Measurements from ENCODE around the gene ZNRD2.

Gene ZNRD2

GRCh38 chr11:65538232-65538914 is 31.9 kb upstream of the ZNRD2 start:
- no peak for DNase-seq (ENCODE audit: low spot score)

GRCh38 chr11:65538915-65539743 is 31.1 kb upstream of the ZNRD2 start:
- DNase-seq (ENCODE audit: low spot score), result no peak

DNA sequence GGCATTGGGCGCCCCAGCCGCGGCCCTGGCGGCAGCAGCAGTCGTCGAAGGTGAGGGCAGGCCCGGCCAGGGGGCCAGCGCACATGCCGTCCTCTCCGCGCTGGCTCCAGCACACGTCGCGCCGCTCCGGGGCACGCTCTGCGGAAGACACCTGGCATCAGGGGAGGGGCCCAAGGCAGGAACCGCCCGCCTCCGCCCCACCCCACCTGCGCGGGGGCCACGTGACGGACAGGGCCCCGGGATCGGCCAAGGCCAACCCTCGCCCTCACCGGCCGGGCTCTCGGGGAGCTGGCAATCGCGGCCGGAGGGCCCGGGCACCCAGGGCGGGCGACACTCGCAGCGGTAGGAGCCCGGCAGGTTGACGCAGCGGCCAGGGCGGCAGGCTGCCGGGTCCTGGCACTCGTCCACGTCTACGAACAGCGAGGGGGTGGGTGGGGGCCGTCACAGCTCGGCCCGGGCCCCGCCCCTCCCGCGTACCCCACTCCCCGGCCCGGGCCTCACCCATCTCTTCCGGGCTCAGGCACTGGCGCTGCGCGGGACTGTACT is 30.5 kb upstream of the ZNRD2 start:
- DNase-seq (ENCODE audit: low spot score), result no peak

DNA sequence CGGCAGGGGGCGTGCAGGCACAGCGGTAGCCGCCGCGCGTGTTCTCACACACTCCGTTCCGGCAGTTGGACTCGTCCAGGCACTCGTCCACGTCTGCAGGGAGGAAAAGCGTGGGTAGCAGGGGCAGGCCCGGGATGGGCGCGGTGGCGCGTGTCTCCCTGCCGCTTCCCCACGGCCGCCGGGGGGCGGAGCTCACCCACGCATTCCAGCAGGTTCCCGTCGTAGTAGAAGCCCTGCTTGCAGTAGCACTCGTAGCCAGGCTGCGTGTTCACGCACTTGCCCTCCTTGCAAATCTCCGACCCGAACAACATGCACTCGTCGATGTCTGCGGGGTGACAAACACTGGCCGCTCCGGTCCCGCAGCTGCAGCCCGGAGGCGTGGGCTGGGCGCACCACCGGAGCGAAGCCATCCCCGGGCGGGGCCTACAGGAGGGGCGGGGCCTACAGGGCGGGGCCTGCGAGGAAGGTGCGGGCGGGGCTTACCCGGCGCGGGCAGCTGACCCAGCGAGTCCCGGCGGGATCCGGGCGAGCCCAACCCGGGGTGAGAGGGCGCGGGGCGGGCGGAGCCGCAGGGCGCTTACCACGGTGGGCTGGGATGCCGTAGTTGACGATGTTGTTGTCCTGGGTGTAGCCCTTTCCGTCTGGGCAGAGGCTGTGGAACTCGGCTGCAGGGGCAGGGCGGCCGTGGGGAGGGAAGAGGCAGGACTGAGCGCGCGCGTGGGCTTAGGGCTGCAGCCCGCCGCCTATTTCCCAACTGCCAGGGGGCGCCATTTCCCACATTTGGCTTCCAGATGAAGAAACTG is 29.8 kb upstream of the ZNRD2 start:
- DNase-seq (ENCODE audit: low spot score), result peak; percentile 97

DNA sequence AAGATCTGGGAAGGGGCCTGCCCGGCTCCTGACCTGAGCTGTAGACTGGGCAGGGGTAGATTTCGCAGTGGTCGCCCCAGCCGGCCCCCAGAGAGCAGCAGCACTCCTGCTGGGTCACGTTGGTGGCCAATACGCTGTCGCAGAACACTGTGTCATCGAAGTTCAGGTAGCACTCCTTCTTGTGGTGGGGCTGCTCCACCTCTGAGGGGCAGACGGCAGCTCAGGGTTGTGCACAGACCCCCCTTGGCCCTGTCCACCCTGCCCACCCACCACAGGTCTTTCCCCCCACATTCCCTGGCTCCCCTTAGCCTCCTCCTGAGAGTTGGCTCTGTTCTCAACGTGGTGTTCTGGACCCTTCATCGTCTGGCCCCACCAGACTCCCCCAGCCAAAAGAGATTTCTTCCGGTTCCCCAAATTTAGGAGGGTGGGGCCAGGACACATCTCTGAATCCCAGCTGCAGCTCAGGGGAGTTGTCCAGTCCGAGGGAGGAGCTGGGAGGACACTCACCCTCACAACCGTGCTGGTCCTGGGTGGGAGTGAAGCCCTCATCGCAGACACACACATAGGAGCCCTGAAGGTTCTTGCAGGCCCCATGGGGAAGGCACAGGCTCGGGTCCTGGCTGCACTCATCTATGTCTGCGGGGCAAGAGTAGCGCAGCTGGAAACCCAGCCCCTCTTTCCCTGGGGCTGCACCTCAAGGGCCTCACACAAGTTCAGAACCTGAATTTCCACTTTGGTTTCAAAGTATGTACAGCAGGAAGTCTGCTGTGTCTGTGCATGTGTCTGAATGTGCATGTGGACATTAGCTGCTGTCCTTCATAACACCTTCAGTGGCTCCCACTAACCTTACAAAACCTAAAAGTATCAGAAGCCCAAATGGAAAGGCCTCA is 28.9 kb upstream of the ZNRD2 start:
- DNase-seq (ENCODE audit: low spot score), result no peak

DNA sequence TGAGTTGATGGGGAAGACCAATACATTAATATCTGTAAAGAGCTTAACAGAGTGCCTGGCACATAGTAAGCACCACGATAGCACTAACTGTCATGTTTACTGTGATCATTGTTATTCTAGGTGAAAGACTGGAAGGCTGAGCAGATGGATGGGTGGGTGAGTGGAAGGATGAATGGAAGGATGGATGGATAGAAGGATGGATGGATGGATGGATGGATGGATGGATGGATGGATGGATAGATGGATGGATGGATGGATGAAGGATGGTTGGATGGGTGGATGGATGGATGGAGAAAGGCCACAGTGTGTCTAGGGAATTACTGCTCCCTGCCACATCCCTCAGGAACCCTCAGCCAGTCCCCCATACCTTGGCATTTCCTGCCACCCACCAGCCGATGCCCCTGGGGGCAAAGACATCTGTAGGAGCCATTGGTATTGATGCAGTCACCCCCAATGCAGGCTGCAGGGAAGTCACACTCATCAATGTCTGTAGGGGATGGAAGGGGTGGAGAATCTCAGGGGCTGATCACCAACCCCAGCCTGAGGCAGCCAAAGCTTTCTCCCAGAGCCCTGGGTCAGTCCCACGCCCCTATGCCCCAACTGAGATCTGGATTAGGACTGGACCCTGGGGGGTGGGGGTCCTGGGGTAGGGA is 27.4 kb upstream of the ZNRD2 start:
- DNase-seq (ENCODE audit: low spot score), result no peak

DNA sequence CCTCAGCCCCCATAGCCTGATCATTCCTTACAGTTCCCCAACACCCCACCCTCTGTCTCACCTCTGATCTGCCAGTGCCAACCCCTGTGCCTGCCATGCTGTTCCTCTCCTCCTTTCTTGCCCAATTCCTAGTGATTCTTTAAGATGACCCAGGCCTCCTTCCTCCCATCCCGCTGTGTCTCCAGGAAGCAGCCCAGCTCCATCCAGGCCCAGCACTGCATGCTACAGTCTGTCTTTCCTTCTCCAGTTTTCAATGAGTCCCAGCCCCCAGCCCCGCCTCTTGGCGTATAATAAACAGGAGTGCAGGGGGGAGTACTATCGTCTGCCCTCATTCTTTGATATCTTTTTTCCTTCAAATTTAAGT is 24.4 kb upstream of the ZNRD2 start:
- no peak for DNase-seq (ENCODE audit: low spot score)

DNA sequence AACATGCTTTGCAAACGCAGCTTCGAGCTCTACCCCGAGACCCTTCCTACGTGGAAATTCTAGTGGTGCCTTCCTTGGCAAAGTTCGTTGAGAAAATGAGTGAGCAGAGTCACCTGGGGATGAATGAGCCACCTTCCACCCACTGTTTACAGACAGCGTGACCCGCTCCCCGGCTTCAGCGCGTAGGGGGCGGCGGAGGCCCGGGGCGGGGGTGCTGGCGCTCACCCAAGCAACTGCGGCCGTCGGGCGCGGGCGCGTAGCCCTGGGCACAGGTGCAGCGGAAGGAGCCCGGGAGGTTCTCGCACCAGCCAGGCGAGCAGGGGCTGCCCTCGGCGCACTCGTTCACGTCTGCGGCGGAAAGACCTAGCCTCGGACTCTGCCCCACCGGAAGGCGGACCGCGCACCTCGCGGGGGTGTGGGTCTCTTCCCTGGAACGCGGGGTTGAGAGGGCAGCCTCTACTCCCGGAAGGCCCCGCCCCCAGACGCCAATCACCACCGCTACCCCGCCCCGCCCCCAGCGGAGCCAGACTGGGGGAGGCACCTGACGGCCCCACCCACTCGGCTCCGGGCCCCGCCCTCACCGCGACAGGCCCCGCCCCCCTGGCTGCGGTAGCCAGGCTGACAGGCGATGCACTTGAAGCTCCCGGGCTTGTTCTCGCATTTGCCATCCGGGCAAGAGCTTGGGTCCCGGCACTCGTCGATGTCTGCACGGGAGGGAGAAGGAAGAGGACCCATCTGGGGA is 23.9 kb upstream of the ZNRD2 start:
- no peak for DNase-seq (ENCODE audit: low spot score)

DNA sequence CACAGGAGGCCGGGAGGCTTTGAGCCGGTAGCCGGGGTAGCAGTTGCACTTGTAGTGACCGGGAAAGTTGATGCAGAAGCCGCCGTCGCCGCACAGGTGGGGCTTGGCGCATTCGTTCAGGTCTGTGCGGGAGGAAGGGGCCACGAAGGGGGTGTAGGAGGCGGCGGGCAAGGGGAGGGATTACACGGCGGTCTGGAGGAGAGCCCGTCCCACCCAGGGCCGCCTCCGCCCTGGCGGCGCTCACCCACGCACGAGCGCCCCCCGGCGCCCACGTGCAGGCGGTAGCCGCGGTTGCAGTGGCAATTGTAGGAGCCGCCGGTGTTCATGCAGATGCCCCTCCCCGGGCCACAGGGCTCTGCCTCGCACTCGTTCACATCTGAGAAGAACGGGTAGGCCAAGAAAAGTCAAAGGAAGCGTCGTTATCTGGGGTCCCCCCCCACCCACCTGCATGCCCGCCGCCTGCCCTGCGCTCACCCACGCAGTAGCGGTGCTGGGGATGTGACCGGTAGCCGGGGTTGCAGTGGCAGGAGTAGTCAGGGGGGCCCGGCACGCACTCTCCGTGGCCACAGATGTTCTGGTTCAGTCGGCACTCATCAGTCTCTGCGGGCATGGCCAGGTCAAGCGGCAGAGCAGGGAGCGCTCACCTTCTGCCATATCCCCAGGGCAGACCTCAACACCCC is 22.7 kb upstream of the ZNRD2 start:
- DNase-seq (ENCODE audit: low spot score), result no peak

- DNase-seq (ENCODE audit: low spot score), result no peak
Observed at GRCh38 chr11:65548395-65548794, 21.9 kb upstream of the ZNRD2 start.

DNA sequence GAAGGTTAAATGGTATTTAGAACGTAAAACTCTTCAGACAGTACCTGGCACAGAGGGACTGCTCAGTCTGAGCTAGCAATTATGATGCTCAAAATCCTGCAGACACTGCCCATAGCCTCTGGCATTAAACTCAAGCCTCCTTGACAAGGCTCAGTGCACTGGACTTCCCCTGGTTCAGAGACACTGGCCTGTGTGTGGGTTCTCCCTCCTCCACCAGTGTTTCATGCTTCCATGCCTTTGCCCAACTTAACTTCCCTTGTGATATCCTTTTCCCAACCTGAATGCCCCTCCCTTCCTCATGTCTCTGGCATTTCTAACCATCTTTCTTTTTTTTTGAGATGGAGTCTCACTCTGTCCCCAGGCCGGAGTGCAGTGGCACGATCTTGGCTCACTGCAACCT is 21.2 kb upstream of the ZNRD2 start:
- no peak for DNase-seq (ENCODE audit: low spot score)

DNA sequence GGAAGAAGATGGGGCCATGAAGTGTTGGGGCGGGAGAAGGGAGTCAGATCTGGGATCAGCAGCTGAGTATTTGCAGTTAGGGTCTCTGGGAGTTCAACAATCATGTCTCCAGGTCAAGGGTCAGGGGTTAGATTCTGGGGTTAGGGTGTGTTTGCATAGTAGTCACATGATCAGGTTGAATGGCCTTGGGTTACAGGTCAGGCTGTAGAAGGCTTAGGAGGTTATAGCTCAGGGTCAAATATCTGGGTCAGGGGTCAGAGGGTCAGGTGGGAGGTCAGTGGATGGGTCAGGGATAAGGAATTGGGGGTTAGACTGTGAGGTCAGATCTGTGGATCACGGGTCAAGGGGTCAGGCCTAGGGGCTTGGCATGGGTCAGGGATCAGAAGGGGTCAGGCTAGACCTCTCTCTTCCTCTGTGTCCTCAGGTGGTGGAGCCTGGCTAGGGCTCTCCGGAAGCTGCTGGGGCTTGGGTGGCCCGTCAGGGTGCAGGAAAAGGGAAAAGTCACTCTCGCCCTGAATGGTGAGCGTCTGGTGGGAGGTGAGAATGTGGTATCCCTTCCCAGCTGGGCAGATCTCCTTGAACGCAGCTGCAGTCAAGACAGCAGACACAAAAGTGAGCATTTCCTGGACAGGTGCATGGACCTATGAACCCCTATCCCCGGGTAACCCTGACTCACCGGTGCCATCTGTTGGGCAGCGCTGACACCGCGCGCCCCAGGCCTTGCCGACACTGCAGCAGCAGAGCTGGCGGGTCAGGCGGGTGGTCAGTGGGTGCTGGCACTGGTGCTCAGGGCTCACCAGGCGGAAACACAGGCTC is 18.5 kb upstream of the ZNRD2 start:
- peak; percentile 76 for DNase-seq (ENCODE audit: low spot score)

DNA sequence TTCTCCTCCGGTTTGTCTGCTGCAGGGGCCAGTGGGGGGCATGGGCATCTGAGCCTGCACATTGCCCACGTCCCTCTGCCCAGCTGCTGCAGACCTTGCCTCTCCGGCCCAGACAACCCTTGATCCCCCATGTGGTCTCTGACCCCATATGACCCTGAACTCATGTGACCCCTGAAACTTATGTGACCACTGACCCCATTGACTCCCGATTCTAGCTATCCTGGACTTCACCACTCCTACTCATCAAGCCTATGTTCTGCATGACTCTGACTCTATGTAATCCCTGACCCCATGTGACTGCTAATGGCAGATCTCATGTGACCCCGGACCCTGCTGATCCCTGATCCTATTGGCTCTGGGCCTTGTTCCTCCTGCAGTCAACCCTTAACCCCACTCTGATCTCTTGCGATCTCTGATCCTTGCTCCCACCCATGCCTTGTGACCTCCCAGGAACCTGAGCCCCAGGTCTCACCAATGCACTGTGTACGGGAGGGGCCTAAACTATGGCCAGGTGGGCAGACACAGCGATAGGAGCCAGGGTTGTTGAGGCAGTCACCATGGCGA is 17.8 kb upstream of the ZNRD2 start:
- DNase-seq (ENCODE audit: low spot score), result no peak

DNA sequence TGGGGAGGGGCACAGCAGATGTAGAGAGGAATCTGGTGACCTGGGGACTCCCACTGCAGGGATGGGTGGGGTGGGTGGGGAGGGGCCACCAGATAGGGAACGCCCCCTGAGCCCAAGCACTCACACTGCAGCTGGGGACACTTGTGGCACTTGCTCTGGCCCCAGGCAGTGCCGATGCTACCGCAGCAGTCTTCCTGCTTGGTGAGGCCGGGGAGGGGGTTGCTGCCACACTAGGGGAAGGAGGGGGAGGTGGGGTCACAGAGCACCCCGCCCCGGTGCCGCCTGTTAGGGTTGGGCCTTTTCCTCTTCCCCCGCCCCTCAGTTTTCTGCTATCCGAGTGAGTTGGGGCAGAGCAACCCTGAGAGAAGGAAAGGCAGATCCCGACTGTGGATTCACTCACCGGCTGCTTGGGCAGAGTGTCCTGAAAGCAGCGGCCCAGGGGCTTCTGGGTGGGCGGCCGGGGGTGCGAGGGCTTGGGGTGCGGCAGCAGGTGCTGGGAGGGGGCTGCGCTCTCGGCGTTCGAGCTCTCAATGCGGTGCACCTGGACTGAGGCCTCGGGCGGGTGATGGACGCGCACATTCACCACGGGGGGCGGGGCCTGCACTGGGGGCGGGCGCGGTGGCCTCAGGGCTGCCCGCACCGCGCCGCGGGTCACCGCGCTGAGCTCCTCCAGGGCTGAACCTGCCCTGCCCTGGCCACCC is 16.8 kb upstream of the ZNRD2 start:
- no peak for DNase-seq (ENCODE audit: low spot score)

GRCh38 chr11:65554057-65554818 is 16.0 kb upstream of the ZNRD2 start:
- DNase-seq (ENCODE audit: low spot score), result no peak

- no peak for DNase-seq (ENCODE audit: low spot score)
Observed at GRCh38 chr11:65554842-65555430, 15.3 kb upstream of the ZNRD2 start.
